AG09309 (cell line): ENCODE data around the gene TEX14.
"Not testable (repeated sequence)": the region's sequence is repeated elsewhere in the genome, so short reads cannot be mapped to it uniquely, and the experiment has no call there.

Source experiments
- DNase-seq: peaks from one replicate; pipeline ENCODE4 v3.0.0-alpha.2; 2010; ENCODE audit warnings: low read depth
- H3K4me3 ChIP-seq: 2 replicates; pipeline ENCODE4 v1.5.1; 2011; ENCODE audit warnings: mild to moderate bottlenecking, low read depth, low read length, moderate library complexity; ENCODE audit not compliant: control insufficient read depth
- TF ChIP-seq, protein P1 (sequence below): IDR thresholded peaks from 2 replicates; pipeline ENCODE4 v1.5.1; 2011; ENCODE audit warnings: mild to moderate bottlenecking, low read depth, low read length, inconsistent platforms; ENCODE audit not compliant: insufficient read depth, control insufficient read depth; ENCODE audit errors: missing control alignments

TEX14 gene

DNA sequence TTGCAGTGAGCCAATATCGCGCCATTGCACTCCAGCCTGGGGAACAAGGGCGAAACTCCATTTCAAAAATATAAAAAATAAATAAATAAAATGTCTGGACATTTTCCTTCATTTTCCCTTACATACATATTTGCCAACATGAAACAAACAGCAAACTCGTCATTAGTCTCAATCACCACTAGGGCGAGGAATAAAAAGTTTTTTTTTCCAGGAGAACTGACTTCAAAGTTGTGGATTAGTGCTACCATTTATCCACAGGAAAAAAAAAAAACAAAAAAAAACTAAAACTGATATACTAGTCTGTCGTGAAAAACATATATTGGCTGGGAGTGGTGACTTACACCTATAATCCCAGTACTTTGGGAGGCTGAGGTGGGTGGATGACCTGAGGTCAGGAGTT, 100.4 kb downstream of the TEX14 start:
- DNase-seq = no peak
- H3K4me3 ChIP-seq = no peak overlapping the region
- TF ChIP-seq, protein P1, sequence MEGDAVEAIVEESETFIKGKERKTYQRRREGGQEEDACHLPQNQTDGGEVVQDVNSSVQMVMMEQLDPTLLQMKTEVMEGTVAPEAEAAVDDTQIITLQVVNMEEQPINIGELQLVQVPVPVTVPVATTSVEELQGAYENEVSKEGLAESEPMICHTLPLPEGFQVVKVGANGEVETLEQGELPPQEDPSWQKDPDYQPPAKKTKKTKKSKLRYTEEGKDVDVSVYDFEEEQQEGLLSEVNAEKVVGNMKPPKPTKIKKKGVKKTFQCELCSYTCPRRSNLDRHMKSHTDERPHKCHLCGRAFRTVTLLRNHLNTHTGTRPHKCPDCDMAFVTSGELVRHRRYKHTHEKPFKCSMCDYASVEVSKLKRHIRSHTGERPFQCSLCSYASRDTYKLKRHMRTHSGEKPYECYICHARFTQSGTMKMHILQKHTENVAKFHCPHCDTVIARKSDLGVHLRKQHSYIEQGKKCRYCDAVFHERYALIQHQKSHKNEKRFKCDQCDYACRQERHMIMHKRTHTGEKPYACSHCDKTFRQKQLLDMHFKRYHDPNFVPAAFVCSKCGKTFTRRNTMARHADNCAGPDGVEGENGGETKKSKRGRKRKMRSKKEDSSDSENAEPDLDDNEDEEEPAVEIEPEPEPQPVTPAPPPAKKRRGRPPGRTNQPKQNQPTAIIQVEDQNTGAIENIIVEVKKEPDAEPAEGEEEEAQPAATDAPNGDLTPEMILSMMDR = no peak

DNA sequence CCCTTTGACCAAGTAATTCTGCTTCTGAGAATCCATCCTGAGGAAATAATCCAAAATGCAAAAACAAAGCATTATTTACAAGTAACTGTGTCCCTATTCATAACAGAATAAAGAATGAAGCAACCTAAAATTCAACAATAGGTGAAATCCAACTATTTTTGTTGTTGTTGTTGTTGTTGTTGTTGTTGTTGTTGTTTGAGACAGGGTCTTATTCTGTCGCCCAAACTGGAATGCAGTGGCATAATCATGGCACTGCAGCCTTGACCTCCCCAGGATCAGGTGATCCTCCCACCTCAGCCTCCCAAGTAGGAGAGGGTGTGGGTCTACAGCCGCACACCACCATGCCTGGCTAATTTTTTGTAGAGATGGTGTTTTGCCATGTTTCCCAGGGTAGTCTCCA, 101.5 kb downstream of the TEX14 start:
- DNase-seq = no peak
- no peak overlapping the region for H3K4me3 ChIP-seq
- TF ChIP-seq, protein P1 = no peak

DNA sequence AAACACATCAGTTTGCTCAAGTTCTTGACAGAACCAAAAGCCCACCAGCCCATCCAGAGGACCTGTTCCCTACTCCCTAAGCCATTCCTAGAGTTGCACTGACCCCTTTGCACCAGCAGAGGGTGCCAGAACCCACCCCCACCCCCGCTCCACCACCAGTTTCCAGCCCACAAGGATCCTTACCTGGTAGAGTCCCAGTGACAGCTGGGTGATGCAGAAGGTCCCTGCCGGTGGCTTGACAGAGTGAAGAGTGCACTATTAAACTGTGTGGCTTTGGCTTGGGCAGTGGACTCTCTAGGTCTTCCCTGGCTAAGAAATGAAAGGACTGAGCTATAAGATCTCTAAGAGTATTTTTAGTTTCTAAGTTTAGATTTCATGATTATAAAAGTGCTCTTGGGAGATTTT, 104.1 kb downstream of the TEX14 start:
- TF ChIP-seq, protein P1 = peak; percentile 98
- no peak overlapping the region for H3K4me3 ChIP-seq
- no peak for DNase-seq

DNA sequence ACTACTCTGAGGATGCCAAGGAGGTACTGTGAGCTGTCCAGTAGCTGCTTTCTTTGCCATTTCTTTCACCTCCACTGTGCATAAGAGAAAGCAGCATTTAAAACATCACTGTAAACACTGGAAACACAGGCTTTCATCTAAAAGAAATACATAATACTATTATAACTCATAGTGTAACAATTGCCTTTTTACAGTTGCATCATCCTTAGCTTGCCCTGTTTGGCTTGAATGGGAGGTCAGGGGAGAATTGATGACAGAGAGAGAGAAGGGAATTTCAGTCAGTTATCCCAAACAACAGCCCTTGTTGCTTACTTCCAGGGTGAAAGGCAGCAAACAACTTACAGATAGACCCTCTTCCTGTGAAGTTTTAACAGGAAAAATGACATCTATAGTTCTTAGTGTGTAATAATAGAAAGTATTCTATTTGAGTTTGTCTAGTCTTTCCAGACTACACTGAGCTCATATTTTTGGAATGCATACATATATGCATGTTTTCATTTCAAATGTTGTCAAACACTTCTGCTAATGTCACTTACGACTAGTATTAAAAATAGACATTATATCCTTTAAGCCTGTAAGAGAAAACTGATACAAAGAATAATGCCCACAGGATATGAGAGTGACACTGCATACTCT, 105.7 kb downstream of the TEX14 start:
- no peak for DNase-seq
- TF ChIP-seq, protein P1 = no peak
- H3K4me3 ChIP-seq = no peak overlapping the region

DNA sequence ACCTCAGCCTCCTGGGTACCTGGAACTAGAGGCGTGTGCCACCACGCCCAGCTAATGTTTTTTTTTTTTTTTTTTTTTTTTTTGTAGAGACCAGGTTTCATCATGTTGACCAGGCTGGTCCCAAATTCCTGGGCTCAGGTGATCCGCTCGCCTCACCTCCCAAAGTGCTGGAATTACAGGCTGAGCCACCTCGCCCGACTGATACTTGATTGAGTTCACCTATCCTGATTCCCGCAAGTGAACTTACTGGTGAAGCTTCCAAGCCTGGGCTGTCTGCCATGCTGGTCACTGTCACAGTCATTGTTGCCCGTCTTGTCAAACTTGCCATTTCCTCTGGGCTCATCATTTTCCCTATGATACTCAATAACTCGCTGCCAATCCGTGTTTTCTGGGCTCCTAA, 106.3 kb downstream of the TEX14 start:
- no peak overlapping the region for H3K4me3 ChIP-seq
- no peak for DNase-seq
- TF ChIP-seq, protein P1 = no peak

DNA sequence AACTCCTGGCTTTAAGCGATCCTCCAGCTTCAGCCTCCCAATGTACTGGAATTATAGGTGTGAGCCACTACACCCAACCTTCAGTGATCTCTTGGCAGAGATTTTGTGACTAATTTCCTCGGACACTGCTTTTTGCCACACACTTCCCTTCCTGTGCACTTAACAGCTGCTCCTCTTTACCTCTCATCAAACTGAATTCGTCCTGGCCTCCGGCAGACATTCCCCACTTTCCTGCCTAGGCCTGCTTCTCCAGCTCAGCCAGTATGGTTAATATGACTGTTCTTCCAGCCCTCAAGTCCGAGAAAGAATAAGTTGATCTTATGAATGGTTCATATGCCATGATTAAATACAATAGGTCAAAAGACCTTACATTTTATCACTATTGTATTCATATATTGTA, 108.4 kb downstream of the TEX14 start:
- DNase-seq = no peak
- TF ChIP-seq, protein P1 = no peak
- no peak overlapping the region for H3K4me3 ChIP-seq

DNA sequence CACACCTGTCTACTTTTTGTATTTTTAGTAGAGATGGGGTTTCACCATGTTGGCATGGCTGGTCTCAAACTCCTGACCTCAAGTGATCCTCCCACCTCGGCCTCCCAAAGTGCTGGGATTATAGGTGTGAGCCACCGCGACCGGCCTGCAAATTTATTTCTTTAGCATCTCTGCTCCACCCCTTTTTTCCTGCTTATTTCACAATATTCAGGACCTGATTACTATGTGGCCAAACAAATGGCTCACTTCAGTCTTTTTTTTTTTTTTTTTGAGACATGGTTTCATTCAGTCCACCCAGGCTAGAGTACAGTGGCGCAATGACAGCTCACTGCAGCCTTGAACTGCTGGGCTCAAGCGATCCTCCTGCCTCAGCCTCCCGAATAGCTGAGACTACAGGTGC, 109.1 kb downstream of the TEX14 start:
- not testable (repeated sequence) for DNase-seq, H3K4me3 ChIP-seq
